Tongue (tissue), 3 donors: ENCODE data around the gene MARCHF10. TPM values are rescaled to one million over a fixed set of nuclear protein-coding genes. Genes with fewer than 3 reads are reported as not detected.
A peak's percentile ranks its signal among the peaks of the same experiment; 100 is the strongest.

ENCODE experiments used
- DNase-seq: peaks from one replicate; pipeline ENCODE4 v3.0.0-alpha.2; 2015
- small RNA-seq: library from RNA; depleted of rRNA; stranded (forward); fragments of <200 nt; gene quantifications from one replicate; pipeline ENCODE3, GENCODE V24; 2014; ENCODE audit warnings: low replicate concordance
- total RNA-seq: library from RNA; depleted of rRNA; stranded (reverse); fragments of >200 nt; gene quantifications from one replicate; pipeline ENCODE4 v1.2.3, GENCODE V29; 2014

Gene MARCHF10
- total RNA-seq, 1 donor from 2014 or later, result 0.10 TPM

DNA sequence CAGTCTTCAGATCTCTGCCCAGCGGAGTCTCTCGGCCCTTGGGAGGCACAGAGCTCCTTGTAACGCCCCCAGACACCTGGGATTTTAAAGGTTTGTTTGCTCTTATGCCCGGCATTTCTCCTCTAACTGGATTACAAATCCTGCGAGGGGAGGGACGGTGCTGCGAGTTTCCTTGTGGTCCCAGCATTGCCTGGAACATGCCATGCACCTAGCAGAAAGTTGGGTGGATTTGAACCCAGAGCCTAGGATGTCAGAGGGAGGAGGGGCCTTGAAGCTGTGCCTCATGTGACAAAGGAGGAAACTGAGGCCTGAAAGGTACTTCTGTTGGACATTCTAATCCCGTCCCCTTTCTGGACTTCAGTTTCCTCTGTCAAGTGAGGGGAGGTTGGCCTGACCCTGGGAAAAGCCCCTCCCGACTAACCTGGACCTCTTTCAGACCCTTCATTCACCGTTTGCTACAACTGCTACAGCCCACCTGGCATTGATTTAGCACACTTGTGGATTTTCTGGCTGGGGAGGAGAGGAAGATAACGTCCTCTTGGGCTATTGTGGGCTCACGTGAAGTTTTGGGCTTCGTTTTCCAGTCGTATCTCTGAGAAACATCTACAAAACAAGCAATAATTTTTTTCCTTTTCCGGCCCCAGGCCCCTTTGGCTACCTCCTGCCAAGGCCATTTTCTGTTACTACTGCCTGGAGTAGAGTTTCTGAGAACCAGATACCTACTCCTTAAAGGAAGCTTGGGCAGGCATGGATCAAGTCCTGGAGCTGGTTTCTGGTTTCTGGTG, 149.8 kb downstream of the MARCHF10 start:
- no peak for DNase-seq

- no peak for DNase-seq
Observed at GRCh38 chr17:62657690-62658089, 150.4 kb downstream of the MARCHF10 start.

- DNase-seq, result no peak
Observed at GRCh38 chr17:62657145-62657665, 150.9 kb downstream of the MARCHF10 start.

- no peak for DNase-seq
Observed at GRCh38 chr17:62656446-62656845, 151.7 kb downstream of the MARCHF10 start.

GRCh38 chr17:62655656-62656055, 152.5 kb downstream of the MARCHF10 start:
- DNase-seq, result no peak

GRCh38 chr17:62653826-62654761, 154.0 kb downstream of the MARCHF10 start:
- peak; percentile 60 for DNase-seq

GRCh38 chr17:62653002-62653825, 154.9 kb downstream of the MARCHF10 start:
- peak; percentile 73 for DNase-seq

DNA sequence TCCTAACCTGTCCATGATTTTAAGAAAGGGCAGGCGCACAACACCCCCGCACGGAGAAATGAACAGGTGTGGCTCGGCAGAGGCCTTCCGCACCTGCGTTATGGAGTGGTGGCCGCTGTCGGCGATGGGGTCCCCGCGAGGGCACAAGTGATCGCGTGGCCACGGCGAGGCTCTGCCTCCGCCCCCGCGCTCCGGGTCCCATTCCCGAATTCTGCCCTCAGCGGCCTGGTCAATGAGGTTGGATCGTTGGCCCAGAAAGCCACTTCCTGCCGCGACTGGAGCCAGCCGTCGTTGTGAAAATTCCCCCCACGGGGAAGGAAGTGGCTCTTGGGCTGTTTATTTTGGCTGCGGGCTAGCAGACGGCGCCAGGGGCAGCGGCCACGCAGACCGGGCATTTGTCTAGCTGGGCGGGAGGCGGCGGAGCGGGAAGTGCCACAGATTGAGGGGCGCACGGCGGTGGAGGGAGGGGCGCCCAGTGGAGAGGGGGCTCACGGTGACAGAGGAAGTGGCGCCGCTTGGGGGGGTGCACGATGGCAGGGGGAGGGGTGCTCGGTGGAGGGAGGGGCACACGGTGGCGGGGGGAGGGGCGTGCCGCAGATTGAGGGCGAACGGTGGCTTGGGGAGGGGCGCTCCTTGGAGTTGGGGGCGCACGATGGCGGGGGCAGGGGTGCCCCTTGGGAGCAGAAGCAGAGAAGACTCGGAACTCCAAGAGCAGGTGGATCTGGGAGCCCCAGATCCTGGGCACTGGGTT, 155.7 kb downstream of the MARCHF10 start:
- DNase-seq, result peak; percentile 43

Small RNA genes lying within 50 kb of the gene (small RNA-seq; reads per million reads assigned to genes)
- not detected for gene RF00019
- gene RNU6-446P, result not detected

Other genes with a start within 250 kb of the MARCHF10 start
- 206 TPM for gene MRC2, start 180.6 kb downstream of the MARCHF10 start, total RNA-seq
- 68.4 TPM for gene TANC2, start 157.9 kb upstream of the MARCHF10 start, total RNA-seq